Activated CD4-positive, alpha-beta memory T cell treated with anti-CD3 and anti-CD28 coated beads for 36 hours (primary cell): Measurements from ENCODE around the gene OCA2. TPM values are rescaled to one million over a fixed set of nuclear protein-coding genes. Genes with fewer than 3 reads are reported as not detected.
"Not testable (repeated sequence)": the region's sequence is repeated elsewhere in the genome, so short reads cannot be mapped to it uniquely, and the experiment has no call there.

Experiments
- CTCF ChIA-PET: fragments of 350-600 bp; sonication (Branson Sonifier 250); formaldehyde crosslinking; loops from one replicate; lab custom pipeline; 2021; ENCODE audit warnings: antibody characterized with exemption, inconsistent platforms; lab: Charles Lee
- POLR2A ChIA-PET: fragments of 350-600 bp; sonication (Branson Sonifier 250); formaldehyde crosslinking; loops from one replicate; lab custom pipeline; 2021; ENCODE audit warnings: antibody characterized with exemption; lab: Charles Lee
- DNase-seq: peaks from one replicate; pipeline ENCODE4 v3.0.0-alpha.2; 2020
- H3K27ac Mint-ChIP-seq: one replicate; pipeline ENCODE4 v1.8.0; 2021; ENCODE audit warnings: mixed read lengths
- H3K27me3 Mint-ChIP-seq: one replicate; pipeline ENCODE4 v1.8.0; 2021; ENCODE audit warnings: mixed read lengths
- H3K36me3 Mint-ChIP-seq: one replicate; pipeline ENCODE4 v1.8.0; 2021; ENCODE audit warnings: mixed read lengths
- H3K4me1 Mint-ChIP-seq: one replicate; pipeline ENCODE4 v1.8.0; 2021; ENCODE audit warnings: low read depth, mixed read lengths
- H3K4me3 Mint-ChIP-seq: one replicate; pipeline ENCODE4 v1.8.0; 2021; ENCODE audit warnings: mild to moderate bottlenecking, mixed read lengths
- H3K9me3 Mint-ChIP-seq: one replicate; pipeline ENCODE4 v1.8.0; 2021; ENCODE audit warnings: mixed read lengths
- intact Hi-C: fragments of 100-400 bp; cut with micrococcal nuclease; formaldehyde crosslinking; loops from one replicate; pipeline ENCODE4 v1.15.1; 2023
- total RNA-seq, 2 experiments: library from RNA; stranded (reverse); gene quantifications; one replicate each; pipeline ENCODE4 v1.2.3, GENCODE V29; 2021

The OCA2 gene
- total RNA-seq, 2 experiments from 2014 or later: not detected

DNA sequence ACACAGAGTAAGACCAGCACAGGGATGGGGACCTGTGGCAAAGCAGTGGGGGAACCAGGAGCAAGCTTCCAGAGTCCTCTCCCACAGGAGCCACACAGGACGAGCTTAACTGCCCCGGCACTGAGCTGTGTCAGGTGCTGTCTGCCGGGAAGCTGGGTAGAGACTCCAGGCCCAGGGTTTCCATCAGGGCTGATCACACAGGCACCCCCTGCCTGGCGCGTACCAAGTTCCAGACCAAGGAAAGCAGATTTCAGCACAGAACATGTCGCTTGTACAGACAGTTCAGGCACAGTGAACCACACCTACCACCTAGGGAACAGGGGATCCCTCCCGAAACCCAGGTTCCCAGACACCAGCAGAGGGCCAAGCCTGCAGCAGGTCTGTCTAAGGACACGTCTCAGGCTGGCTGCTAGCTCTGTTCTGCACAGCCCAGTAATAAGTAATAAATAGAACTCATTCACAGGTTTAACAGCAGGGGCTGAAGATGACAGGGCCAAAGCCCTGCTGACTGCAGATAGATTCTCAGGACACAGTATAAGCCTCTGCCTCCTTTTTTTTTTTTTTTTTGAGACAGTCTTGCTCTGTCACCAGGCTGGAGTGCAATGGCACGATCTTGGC, 30.2 kb upstream of the OCA2 start:
- peaks cover 9% of the 10 kb centered on the region for H3K36me3 Mint-ChIP-seq
- no peaks in the 10 kb centered on the region for H3K4me1 Mint-ChIP-seq
- H3K27ac Mint-ChIP-seq: no peak overlapping the region
- H3K4me3 Mint-ChIP-seq: no peak overlapping the region
- no peaks in the 10 kb centered on the region for H3K27me3 Mint-ChIP-seq
- no peaks in the 10 kb centered on the region for H3K9me3 Mint-ChIP-seq
- ChIA-PET CTCF (no interaction called here), POLR2A (no interaction called here)
- no peak for DNase-seq
- intact Hi-C loops: no loop called here

- Mint-ChIP-seq H3K4me3 (no peak overlapping the region), H3K27me3 (no peaks in the 10 kb centered on the region), H3K27ac (no peak overlapping the region), H3K9me3 (no peaks in the 10 kb centered on the region), H3K36me3 (peaks cover 15% of the 10 kb centered on the region), H3K4me1 (no peaks in the 10 kb centered on the region)
- POLR2A ChIA-PET: no interaction called here
- CTCF ChIA-PET: no interaction called here
- no peak for DNase-seq
- intact Hi-C loops: no loop called here
Measured at GRCh38 chr15:28128031-28128430, 28.9 kb upstream of the OCA2 start.

DNA sequence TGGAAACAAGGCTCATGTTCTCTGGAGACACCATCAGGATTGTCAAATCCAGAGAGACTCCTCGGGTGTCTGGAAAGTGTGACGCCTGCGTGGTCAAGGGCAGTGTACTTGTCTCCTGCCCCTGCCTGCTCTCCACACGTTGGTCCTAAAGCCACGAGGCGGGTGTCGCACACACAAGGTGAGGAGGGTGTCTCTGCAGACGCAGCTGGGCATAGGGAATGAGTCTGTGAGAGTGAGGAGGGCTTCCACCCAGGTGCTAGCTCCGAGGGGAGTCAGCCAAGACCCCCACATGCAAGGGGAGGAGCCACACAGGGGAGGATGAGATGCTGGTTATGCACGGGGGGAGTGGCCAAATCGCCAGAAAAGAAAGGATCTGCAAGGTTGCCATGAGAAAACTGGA, 27.9 kb upstream of the OCA2 start:
- intact Hi-C loops: no loop called here
- Mint-ChIP-seq H3K4me3 (no peak overlapping the region), H3K36me3 (peaks cover 14% of the 10 kb centered on the region), H3K27ac (no peak overlapping the region), H3K4me1 (no peaks in the 10 kb centered on the region), H3K27me3 (no peaks in the 10 kb centered on the region), H3K9me3 (no peaks in the 10 kb centered on the region)
- DNase-seq: no peak
- ChIA-PET CTCF (interaction anchor here (1.0 to 1.9 kb wide), 4 partner anchors 10 to 75 kb away, joined by 3 to 15 read pairs (median 12); no protein-coding TSS in a partner anchor), POLR2A (no interaction called here)

DNA sequence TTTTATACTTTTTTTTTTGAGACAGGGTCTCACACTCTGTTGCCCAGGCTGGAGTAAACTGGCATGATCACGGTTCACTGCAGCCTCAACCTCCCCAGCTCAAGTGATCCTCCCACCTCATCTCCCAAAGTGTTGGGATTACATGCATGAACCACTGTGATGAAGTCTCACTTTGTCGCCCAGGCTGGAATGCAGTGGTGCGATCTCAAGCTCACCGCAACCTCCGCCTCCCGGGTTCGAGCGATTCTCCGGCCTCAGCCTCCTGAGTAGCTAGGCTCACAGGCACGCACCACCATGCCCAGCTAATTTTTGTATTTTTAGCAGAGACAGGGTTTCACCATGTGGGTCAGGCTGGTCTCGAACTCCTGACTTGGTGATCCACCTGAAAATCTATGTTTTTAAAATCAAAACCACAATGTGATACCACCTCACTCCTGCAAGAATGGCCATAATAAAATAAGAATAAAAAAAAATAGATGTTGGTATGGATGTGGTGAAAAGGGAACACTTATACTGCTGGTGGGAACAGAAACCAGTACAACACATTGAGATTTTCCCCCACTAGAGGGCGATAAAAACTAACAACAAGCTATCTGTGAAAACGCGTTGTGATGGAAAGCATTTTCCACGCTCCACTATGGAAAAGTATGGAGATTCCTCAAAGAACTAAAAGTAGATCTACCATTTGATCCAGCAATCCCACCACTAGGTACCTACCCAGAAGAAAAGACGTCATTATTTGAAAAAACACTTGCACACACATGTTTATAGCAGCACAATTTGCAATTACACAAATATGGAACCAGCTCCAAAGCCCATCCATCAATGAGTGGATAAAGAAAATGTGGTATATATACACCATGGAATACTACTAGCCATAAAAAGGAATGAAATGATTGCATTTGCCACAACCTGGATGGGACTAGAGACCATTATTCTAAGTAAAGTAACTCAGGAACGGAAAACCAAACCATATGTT, 26.8 kb upstream of the OCA2 start:
- no peaks in the 10 kb centered on the region for H3K27me3 Mint-ChIP-seq
- DNase-seq: no peak
- H3K36me3 Mint-ChIP-seq: peaks cover 18% of the 10 kb centered on the region
- no peak overlapping the region for H3K27ac Mint-ChIP-seq
- no peaks in the 10 kb centered on the region for H3K4me1 Mint-ChIP-seq
- intact Hi-C loops: no loop called here
- ChIA-PET POLR2A (no interaction called here), CTCF (interaction anchor here (0.6 to 1.9 kb wide), 16 partner anchors 8 to 824 kb away, joined by 3 to 15 read pairs (median 4); no protein-coding TSS in a partner anchor)
- H3K9me3 Mint-ChIP-seq: no peaks in the 10 kb centered on the region
- H3K4me3 Mint-ChIP-seq: no peak overlapping the region

GRCh38 chr15:28124841-28125240, 25.7 kb upstream of the OCA2 start:
- Mint-ChIP-seq H3K9me3 (no peaks in the 10 kb centered on the region), H3K27ac (no peak overlapping the region), H3K4me1 (no peaks in the 10 kb centered on the region), H3K27me3 (no peaks in the 10 kb centered on the region), H3K4me3 (no peak overlapping the region), H3K36me3 (peaks cover 26% of the 10 kb centered on the region)
- CTCF ChIA-PET: interaction anchor here (1.1 kb wide), 1 partner anchor 9 kb away, joined by 3 read pairs; no protein-coding TSS in a partner anchor
- no peak for DNase-seq
- POLR2A ChIA-PET: no interaction called here
- intact Hi-C loops: loop anchor here (5.0 kb wide), 1 partner anchor 1238 kb away; no protein-coding TSS in a partner anchor

DNA sequence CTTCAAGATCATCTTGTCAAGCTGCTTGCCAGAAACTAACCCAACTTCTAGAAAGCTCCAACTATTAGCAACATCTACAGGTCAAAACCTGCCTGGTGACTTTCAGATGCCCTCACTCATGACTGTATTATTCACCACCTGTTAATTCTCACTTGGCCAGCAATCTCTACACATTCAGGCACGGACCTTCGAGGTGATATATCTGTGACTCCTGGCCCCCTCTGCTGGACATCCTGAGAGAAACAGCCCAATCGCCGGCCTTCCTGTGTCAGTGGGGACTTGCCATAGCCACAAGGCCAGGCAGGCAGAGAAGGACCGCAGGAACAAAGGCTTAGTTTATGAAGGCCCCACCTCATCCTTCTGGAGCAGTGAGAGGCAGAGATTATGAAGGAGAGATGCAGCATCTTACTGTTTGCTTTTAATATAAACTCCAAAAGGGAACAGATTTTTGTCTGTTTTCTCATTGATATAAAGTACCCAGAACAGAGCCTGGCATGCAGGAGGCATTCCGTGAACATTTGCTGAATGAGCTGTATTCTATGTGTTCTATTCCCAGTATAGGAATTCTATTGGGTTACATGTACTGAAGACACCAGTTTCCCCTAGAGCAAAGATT, 24.4 kb upstream of the OCA2 start:
- CTCF ChIA-PET: interaction anchor here (0.7 kb wide), 1 partner anchor 33 kb away, joined by 3 read pairs; no protein-coding TSS in a partner anchor
- Mint-ChIP-seq H3K4me3 (no peak overlapping the region), H3K9me3 (no peaks in the 10 kb centered on the region), H3K27ac (no peak overlapping the region), H3K36me3 (peaks cover 26% of the 10 kb centered on the region), H3K27me3 (no peaks in the 10 kb centered on the region), H3K4me1 (no peaks in the 10 kb centered on the region)
- DNase-seq: peak; percentile 61
- POLR2A ChIA-PET: no interaction called here
- intact Hi-C loops: loop anchor here (1.0 to 5.0 kb wide), 2 partner anchors 37 to 1236 kb away; no protein-coding TSS in a partner anchor

GRCh38 chr15:28122038-28122949, 23.2 kb upstream of the OCA2 start:
- Mint-ChIP-seq H3K4me1 (no peaks in the 10 kb centered on the region), H3K27me3 (no peaks in the 10 kb centered on the region), H3K36me3 (peaks cover 30% of the 10 kb centered on the region), H3K4me3 (no peak overlapping the region), H3K9me3 (no peaks in the 10 kb centered on the region), H3K27ac (no peak overlapping the region)
- ChIA-PET CTCF (no interaction called here), POLR2A (no interaction called here)
- no peak for DNase-seq
- intact Hi-C loops: loop anchor here (5.0 kb wide), 1 partner anchor 1235 kb away; no protein-coding TSS in a partner anchor

DNA sequence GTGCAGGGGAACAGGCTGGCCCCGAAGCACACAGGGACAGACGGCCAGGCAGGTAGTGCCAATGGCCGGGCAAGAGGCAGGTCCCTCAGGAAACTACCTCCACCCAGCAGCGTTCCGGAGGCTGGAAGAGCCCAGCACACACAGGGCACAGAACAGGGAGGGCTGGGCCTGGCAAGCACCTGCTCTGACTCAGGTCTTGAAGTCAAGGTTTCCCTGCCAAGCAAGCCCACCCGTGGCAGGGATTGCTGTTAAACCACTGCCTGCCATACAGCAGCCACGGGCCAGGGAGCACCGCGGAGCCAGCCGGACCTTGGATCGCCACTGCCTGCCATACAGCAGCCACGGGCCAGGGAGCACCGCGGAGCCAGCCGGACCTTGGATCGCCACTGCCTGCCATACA, 22.5 kb upstream of the OCA2 start:
- CTCF ChIA-PET, POLR2A ChIA-PET, DNase-seq, H3K4me1 Mint-ChIP-seq, H3K4me3 Mint-ChIP-seq, H3K27me3 Mint-ChIP-seq, H3K9me3 Mint-ChIP-seq, H3K27ac Mint-ChIP-seq: not testable (repeated sequence)
- H3K36me3 Mint-ChIP-seq: peaks cover 31% of the 10 kb centered on the region
- intact Hi-C loops: loop anchor here (5.0 kb wide), 1 partner anchor 1234 kb away; no protein-coding TSS in a partner anchor

- ChIA-PET CTCF (no interaction called here), POLR2A (no interaction called here)
- no peaks in the 10 kb centered on the region for H3K9me3 Mint-ChIP-seq
- H3K4me3 Mint-ChIP-seq: no peak overlapping the region
- DNase-seq: no peak
- H3K27me3 Mint-ChIP-seq: no peaks in the 10 kb centered on the region
- no peak overlapping the region for H3K27ac Mint-ChIP-seq
- peaks cover 35% of the 10 kb centered on the region for H3K36me3 Mint-ChIP-seq
- H3K4me1 Mint-ChIP-seq: no peaks in the 10 kb centered on the region
- intact Hi-C loops: loop anchor here (5.0 kb wide), 1 partner anchor 1233 kb away; no protein-coding TSS in a partner anchor
Measured at GRCh38 chr15:28120359-28120640, 21.2 kb upstream of the OCA2 start.

DNA sequence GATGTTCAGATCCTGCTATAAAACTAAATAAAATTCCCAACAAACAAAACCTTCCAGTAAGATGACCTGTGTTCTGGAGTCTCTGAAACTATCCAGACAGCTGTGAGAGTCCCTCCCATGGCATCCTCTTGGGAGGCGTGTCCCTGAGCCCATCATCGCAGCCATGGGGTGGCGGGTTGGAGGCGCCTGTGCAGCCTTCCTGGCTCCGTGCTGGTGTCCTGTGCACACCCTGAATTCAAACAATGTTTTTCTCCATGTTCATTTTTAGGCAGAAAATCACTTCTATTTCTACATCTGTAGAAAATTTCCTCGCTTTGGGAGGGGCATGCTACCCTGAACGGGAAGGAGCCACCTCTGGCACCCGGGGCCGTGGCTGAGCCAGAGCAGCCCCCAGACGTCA, 19.4 kb upstream of the OCA2 start:
- Mint-ChIP-seq H3K27ac (no peak overlapping the region), H3K9me3 (no peaks in the 10 kb centered on the region)
- intact Hi-C loops: no loop called here

DNA sequence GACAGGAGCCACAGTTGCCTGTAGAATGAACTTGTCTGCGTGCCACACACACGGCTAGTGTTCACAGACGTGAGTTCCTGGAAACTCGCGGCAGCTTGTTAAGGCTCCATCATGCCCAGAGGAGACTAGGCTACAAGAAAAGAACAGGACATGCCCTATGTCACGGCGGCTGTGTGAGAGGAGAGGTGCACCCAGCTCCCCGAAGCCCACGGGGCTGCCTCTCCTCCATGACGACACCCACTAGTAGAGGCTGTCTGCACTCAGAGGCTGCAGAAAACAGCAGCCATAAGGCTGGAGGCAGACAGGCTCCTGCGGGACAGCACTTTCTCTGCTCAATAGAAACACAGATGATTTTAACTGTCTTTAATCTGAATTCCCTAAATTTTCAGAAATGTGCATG, 19.0 kb upstream of the OCA2 start:
- POLR2A ChIA-PET: no interaction called here
- CTCF ChIA-PET: interaction anchor here (1.9 kb wide), 1 partner anchor 8 kb away, joined by 10 read pairs; no protein-coding TSS in a partner anchor
- no peak overlapping the region for H3K4me3 Mint-ChIP-seq
- H3K36me3 Mint-ChIP-seq: peaks cover 39% of the 10 kb centered on the region
- no peaks in the 10 kb centered on the region for H3K27me3 Mint-ChIP-seq
- no peaks in the 10 kb centered on the region for H3K9me3 Mint-ChIP-seq
- H3K27ac Mint-ChIP-seq: no peak overlapping the region
- H3K4me1 Mint-ChIP-seq: no peaks in the 10 kb centered on the region
- DNase-seq: no peak
- intact Hi-C loops: no loop called here

More for the DNA sequence above, 19.4 kb upstream of the OCA2 start:
- ChIA-PET POLR2A (no interaction called here), CTCF (no interaction called here)
- H3K36me3 Mint-ChIP-seq: peaks cover 40% of the 10 kb centered on the region
- H3K27me3 Mint-ChIP-seq: no peaks in the 10 kb centered on the region
- H3K4me1 Mint-ChIP-seq: no peaks in the 10 kb centered on the region
- DNase-seq: no peak
- no peak overlapping the region for H3K4me3 Mint-ChIP-seq
